ENCODE data around the gene U2AF1L4. TPM values are rescaled to one million over a fixed set of nuclear protein-coding genes. Genes with fewer than 3 reads are reported as not detected.

The U2AF1L4 gene
- total and polyA plus RNA-seq, 10 of the 15 experiments (the other 5 are each of a cell fraction or from before 2014, with no cell fraction given): 7.9 to 21.6 (median 15.1) TPM

DNA sequence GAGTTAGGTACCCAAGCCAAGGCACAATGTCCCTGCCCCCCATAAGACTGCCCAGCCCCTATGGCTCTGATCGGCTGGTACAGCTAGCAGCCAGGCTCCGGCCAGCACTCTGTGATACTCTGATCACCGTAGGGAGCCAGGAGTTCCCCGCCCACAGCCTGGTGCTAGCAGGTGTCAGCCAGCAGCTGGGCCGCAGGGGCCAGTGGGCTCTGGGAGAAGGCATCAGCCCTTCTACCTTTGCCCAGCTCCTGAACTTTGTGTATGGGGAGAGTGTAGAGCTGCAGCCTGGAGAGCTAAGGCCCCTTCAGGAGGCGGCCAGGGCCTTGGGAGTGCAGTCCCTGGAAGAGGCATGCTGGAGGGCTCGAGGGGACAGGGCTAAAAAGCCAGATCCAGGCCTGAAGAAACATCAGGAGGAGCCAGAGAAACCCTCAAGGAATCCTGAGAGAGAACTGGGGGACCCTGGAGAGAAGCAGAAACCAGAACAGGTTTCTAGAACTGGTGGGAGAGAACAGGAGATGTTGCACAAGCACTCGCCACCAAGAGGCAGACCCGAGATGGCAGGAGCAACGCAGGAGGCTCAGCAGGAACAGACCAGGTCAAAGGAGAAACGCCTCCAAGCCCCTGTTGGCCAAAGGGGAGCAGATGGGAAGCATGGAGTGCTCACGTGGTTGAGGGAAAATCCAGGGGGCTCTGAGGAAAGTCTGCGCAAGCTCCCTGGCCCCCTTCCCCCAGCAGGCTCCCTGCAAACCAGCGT lies 30.4 kb downstream of the U2AF1L4 start (continued):
- TF ChIP-seq CTCF (IDR thresholded peaks at IDR 0.05 in 2 of 3, conservative IDR thresholded peaks at IDR 0.05 in 1 of 3; ENCODE audit: control insufficient read depth in 2 of 3, extremely low read depth in 1 of 3, insufficient read depth in 1 of 3, low read depth in 3 of 3, low read length in 3 of 3) (peak; percentile 36 to 56 (median 50); a peak in 4 of 6 replicates), LARP7 (IDR thresholded peaks at IDR 0.05) (0 out of 2 replicates have a peak, but pooled peaks have one; percentile 35), CBX5 (IDR thresholded peaks at IDR 0.05; ENCODE audit: low read depth) (no peak), TCF3 (IDR thresholded peaks at IDR 0.05; ENCODE audit: borderline replicate concordance, insufficient read depth, low read depth, low read length) (0 out of 2 replicates have a peak, but pooled peaks have one; percentile 22), DPF2 (IDR thresholded peaks at IDR 0.05) (peak; percentile 41; the same call in 1 of the 2 replicates), NBN (IDR thresholded peaks at IDR 0.05) (0 out of 2 replicates have a peak, but pooled peaks have one; percentile 27), CREB1 (IDR thresholded peaks at IDR 0.05; ENCODE audit: low read depth) (no peak), RAD21 (IDR thresholded peaks at IDR 0.05; ENCODE audit: insufficient read depth, low read depth, low read length) (peak; percentile 43), MYC (IDR thresholded peaks at IDR 0.05; ENCODE audit: insufficient read depth, insufficient read length, insufficient replicate concordance, low read length, severe bottlenecking) (no peak), CBFB (IDR thresholded peaks at IDR 0.05; ENCODE audit: low read depth) (0 out of 2 replicates have a peak, but pooled peaks have one; percentile 38), ZNF217 (IDR thresholded peaks at IDR 0.05) (no peak), STAT3 (IDR thresholded peaks at IDR 0.05; ENCODE audit: low read depth, low read length) (no peak)

Measured in GM12878 (cell line).